ENCODE measurements around the gene DNAJC16. TPM values are rescaled to one million over a fixed set of nuclear protein-coding genes. Genes with fewer than 3 reads are reported as not detected.

DNAJC16 gene
- total and polyA plus RNA-seq, 9 of the 15 experiments (the other 6 are each of a cell fraction or from before 2014, with no cell fraction given) = 6.9 to 16.8 (median 12.8) TPM

GRCh38 chr1:15584489-15585363, 58.1 kb downstream of the DNAJC16 start, which contains the start of gene AGMAT:
Gene AGMAT, minus strand, starts transcription at chr1:15585051. Its CDS starts 84 bp downstream, at chr1:15584967.
- no peak for ATAC-seq
- H3K4me2 ChIP-seq (ENCODE audit: insufficient read depth, low read length) = no peak within 1 kb of the TSS
- CTCF ChIA-PET (ENCODE audit: low intra/inter-chr PET ratio) = no interaction called here
- no peaks in the 10 kb centered on the region for H3K27me3 ChIP-seq (ENCODE audit: control insufficient read depth in 2 of 2, insufficient read depth in 2 of 2, low read length in 2 of 2)
- no peak for FAIRE-seq
- no peaks in the 10 kb centered on the region for H4K20me1 ChIP-seq (replicated peaks; ENCODE audit: control insufficient read depth, insufficient read depth, low read length)
- BruUV-seq (replicated peaks) = no TSS peak
- DNase-seq (ENCODE audit: extremely low read depth in 1 of 4, low spot score in 3 of 4) = no peak
- H3K9me3 ChIP-seq (replicated peaks; ENCODE audit: control insufficient read depth, insufficient read depth, low read depth, low read length) = 0 out of 2 replicates have a peak, but pooled peaks cover 4% of the 10 kb centered on the region
- H3K27ac ChIP-seq (ENCODE audit: extremely low read depth, low read depth, low read length) = no peak within 1 kb of the TSS
- H3K79me2 ChIP-seq (ENCODE audit: control insufficient read depth, insufficient read depth, low read length) = no peaks in the 10 kb centered on the region
- in situ Hi-C loops (cut with MboI) = no loop called here
- H3K4me1 ChIP-seq (replicated peaks in 1 of 2; ENCODE audit: control insufficient read depth in 2 of 2, insufficient read depth in 2 of 2, low read length in 2 of 2) = peaks cover 0 to 8% of the 10 kb centered on the region in 2 experiments; a peak in 1 of 5 replicates
- WGBS (ENCODE audit: insufficient coverage, low coverage, missing lambda C conversion rate) = 59% methylated on average over 35 of the region's 68 CpGs
- H3K36me3 ChIP-seq (ENCODE audit: control insufficient read depth, insufficient read depth, low read length) = no peaks in the 10 kb centered on the region
- TF ChIP-seq DDX20 (tag; IDR thresholded peaks at IDR 0.05; ENCODE audit: low read depth) (no peak), HMG20B (CRISPR knock-in tag; IDR thresholded peaks at IDR 0.05) (no peak), ZBTB33 (CRISPR knock-in tag; IDR thresholded peaks at IDR 0.05) (peak; percentile 56; the same call in 1 of the 2 replicates)
- H3K9me1 ChIP-seq (ENCODE audit: control insufficient read depth, insufficient read depth, low read length) = no peaks in the 10 kb centered on the region
- intact Hi-C loops (cut with micrococcal nuclease) = no loop called here
- no peak within 1 kb of the TSS for H3K4me3 ChIP-seq
- POLR2A ChIA-PET = interaction anchor here (1.3 kb wide), 1 partner anchor 14 kb away, joined by 3 read pairs; no protein-coding TSS in a partner anchor
- no peak within 1 kb of the TSS for H3K9ac ChIP-seq (ENCODE audit: insufficient read depth in 1 of 2, low read depth in 2 of 2, low read length in 2 of 2)
- H2AFZ ChIP-seq (ENCODE audit: low read depth, low read length) = no peak within 1 kb of the TSS

All from K562 (cell line).